Measurements from ENCODE around the gene TRIP13. TPM values are rescaled to one million over a fixed set of nuclear protein-coding genes. Genes with fewer than 3 reads are reported as not detected.

Gene TRIP13
- 1.5 and 4.4 TPM in 2 replicates for total RNA-seq

GRCh38 chr5:892394-893136, at the start of gene TRIP13, which contains the start of gene BRD9:
Gene TRIP13 (plus strand): TSS chr5:892884. CDS start chr5:892999, 115 bp downstream.
Gene BRD9 (minus strand): TSS chr5:892801. CDS start chr5:892657, 144 bp downstream.

GRCh38 chr5:850511-851006, 42.1 kb upstream of the TRIP13 start, which contains the start of gene ZDHHC11:
Gene ZDHHC11 (minus strand): TSS chr5:850986. CDS start chr5:850602, 384 bp downstream.

Other genes starting within 250 kb of the TRIP13 start
- 0.06 TPM in 1 of 2 replicates, not detected in the other for gene TPPP, start 199.5 kb upstream of the TRIP13 start, total RNA-seq
- 0.31 TPM in 1 of 2 replicates, not detected in the other for gene ZDHHC11B, start 108.2 kb upstream of the TRIP13 start, total RNA-seq
- 0.20 and 0.75 TPM in 2 replicates for gene ZDHHC11, start 41.9 kb upstream of the TRIP13 start, total RNA-seq
- gene BRD9, start 83 bp upstream of the TRIP13 start, total RNA-seq: 20.3 and 21.4 TPM in 2 replicates
- gene NKD2, start 115.9 kb downstream of the TRIP13 start, total RNA-seq: 13.9 and 20.2 TPM in 2 replicates
- 13.8 and 15.0 TPM in 2 replicates for gene SLC12A7, start 219.2 kb downstream of the TRIP13 start, total RNA-seq

Data from cardiac ventricle fibroblast (primary cell).